ENCODE results near the gene ZNF813. TPM values are rescaled to one million over a fixed set of nuclear protein-coding genes. Genes with fewer than 3 reads are reported as not detected.
A peak's percentile ranks its signal among the peaks of the same experiment; 100 is the strongest.
"Not testable (repeated sequence)": the region's sequence is repeated elsewhere in the genome, so short reads cannot be mapped to it uniquely, and the experiment has no call there.

ZNF813 gene
- total RNA-seq, 8 experiments from 2014 or later, result 1.6 to 4.9 (median 3.0) TPM

GRCh38 chr19:53515047-53515446 is 47.5 kb downstream of the ZNF813 start:
- in situ Hi-C loops (cut with MboI; ENCODE audit: low pct_unique_long_range_greater_than_20kb in 2 of 9, low sequenced_read_pairs in 9 of 9, unreplicated experiment in 9 of 9), result not testable (repeated sequence)
- 45 to 100% methylated on average over 1 to 2 of the region's 3 CpGs; no CpG with 5 or more reads in 8 of the 10 experiments for WGBS, 10 experiments

GRCh38 chr19:53517114-53517741 is 49.7 kb downstream of the ZNF813 start:
- in situ Hi-C loops (cut with MboI; ENCODE audit: low pct_unique_long_range_greater_than_20kb in 2 of 9, low sequenced_read_pairs in 9 of 9, unreplicated experiment in 9 of 9), result no loop called here
- no peak for ATAC-seq (replicated peaks in 6 of 8)
- H3K27ac ChIP-seq, result no peak overlapping the region
- no peak overlapping the region for H3K4me3 ChIP-seq
- WGBS, 10 experiments, result 10 to 76% (median 70%) methylated on average over 1 to 5 of the region's 5 CpGs; no CpG with 5 or more reads in 4 of the 10 experiments
- H3K4me1 ChIP-seq (replicated peaks in 1 of 2), result peaks cover 0 to 5% of the 10 kb centered on the region in 2 donors

More at GRCh38 chr19:53515047-53515446, 47.5 kb downstream of the ZNF813 start:
- H3K4me1 ChIP-seq (replicated peaks in 1 of 2); H3K4me3 ChIP-seq; ATAC-seq (replicated peaks in 6 of 8); H3K27ac ChIP-seq: not testable (repeated sequence)

GRCh38 chr19:53518121-53518520 is 50.6 kb downstream of the ZNF813 start:
- in situ Hi-C loops (cut with MboI; ENCODE audit: low pct_unique_long_range_greater_than_20kb in 2 of 9, low sequenced_read_pairs in 9 of 9, unreplicated experiment in 9 of 9), result no loop called here
- peaks cover 0 to 5% of the 10 kb centered on the region in 2 donors for H3K4me1 ChIP-seq (replicated peaks in 1 of 2)
- 0 to 96% (median 63%) methylated on average over 1 to 4 of the region's 4 CpGs; no CpG with 5 or more reads in 4 of the 10 experiments for WGBS, 10 experiments
- H3K4me3 ChIP-seq, result no peak overlapping the region
- ATAC-seq (replicated peaks in 6 of 8), result no peak
- no peak overlapping the region for H3K27ac ChIP-seq

GRCh38 chr19:53518716-53519115 is 51.2 kb downstream of the ZNF813 start:
- Histone ChIP-seq H3K4me3 (no peak overlapping the region), H3K27ac (no peak overlapping the region), H3K4me1 (replicated peaks in 1 of 2) (peaks cover 0 to 5% of the 10 kb centered on the region in 2 donors)
- ATAC-seq (replicated peaks in 6 of 8), result no peak
- in situ Hi-C loops (cut with MboI; ENCODE audit: low pct_unique_long_range_greater_than_20kb in 2 of 9, low sequenced_read_pairs in 9 of 9, unreplicated experiment in 9 of 9), result no loop called here
- WGBS, 10 experiments, result 17 to 100% (median 89%) methylated on average over 1 of the region's 1 CpG; no CpG with 5 or more reads in 1 of the 10 experiments

GRCh38 chr19:53519446-53519845 is 51.9 kb downstream of the ZNF813 start:
- ATAC-seq (replicated peaks in 6 of 8), result no peak
- peak overlapping the region in 1 of 2 donors; percentile 85 for H3K27ac ChIP-seq
- peaks cover 0 to 5% of the 10 kb centered on the region in 2 donors for H3K4me1 ChIP-seq (replicated peaks in 1 of 2)
- in situ Hi-C loops (cut with MboI; ENCODE audit: low pct_unique_long_range_greater_than_20kb in 2 of 9, low sequenced_read_pairs in 9 of 9, unreplicated experiment in 9 of 9), result no loop called here
- H3K4me3 ChIP-seq, result no peak overlapping the region
- 80 to 100% (median 89%) methylated on average over 1 to 5 of the region's 7 CpGs; no CpG with 5 or more reads in 3 of the 10 experiments for WGBS, 10 experiments

GRCh38 chr19:53520163-53520546 is 52.6 kb downstream of the ZNF813 start:
- Histone ChIP-seq H3K4me1 (replicated peaks in 1 of 2) (peaks cover 0 to 5% of the 10 kb centered on the region in 2 donors), H3K27ac (peak overlapping the region; percentile 71 to 85), H3K4me3 (peak overlapping the region; percentile 1 to 24 (median 17))
- WGBS, 10 experiments, result 55 to 100% (median 79%) methylated on average over 2 to 10 of the region's 13 CpGs; no CpG with 5 or more reads in 5 of the 10 experiments
- in situ Hi-C loops (cut with MboI; ENCODE audit: low pct_unique_long_range_greater_than_20kb in 2 of 9, low sequenced_read_pairs in 9 of 9, unreplicated experiment in 9 of 9), result no loop called here
- ATAC-seq (replicated peaks in 6 of 8), result no peak

GRCh38 chr19:53520547-53521372 is 53.2 kb downstream of the ZNF813 start:
- H3K4me3 ChIP-seq, result peak overlapping the region; percentile 45 to 60 (median 47)
- in situ Hi-C loops (cut with MboI; ENCODE audit: low pct_unique_long_range_greater_than_20kb in 2 of 9, low sequenced_read_pairs in 9 of 9, unreplicated experiment in 9 of 9), result no loop called here
- ATAC-seq (replicated peaks in 6 of 8), result peak; percentile 92 to 98 (median 96)
- peaks cover 0 to 5% of the 10 kb centered on the region in 2 donors for H3K4me1 ChIP-seq (replicated peaks in 1 of 2)
- 0 to 5% (median 1%) methylated on average over 2 to 32 of the region's 46 CpGs; no CpG with 5 or more reads in 2 of the 10 experiments for WGBS, 10 experiments
- peak overlapping the region; percentile 71 to 85 for H3K27ac ChIP-seq

- no peak for ATAC-seq (replicated peaks in 6 of 8)
- in situ Hi-C loops (cut with MboI; ENCODE audit: low pct_unique_long_range_greater_than_20kb in 2 of 9, low sequenced_read_pairs in 9 of 9, unreplicated experiment in 9 of 9), result no loop called here
- Histone ChIP-seq H3K4me3 (peak overlapping the region; percentile 45 to 60 (median 47)), H3K4me1 (replicated peaks in 1 of 2) (peaks cover 0 to 5% of the 10 kb centered on the region in 2 donors), H3K27ac (no peak overlapping the region)
- 8 to 83% (median 44%) methylated on average over 2 to 9 of the region's 33 CpGs; no CpG with 5 or more reads in 1 of the 10 experiments for WGBS, 10 experiments
These were observed 54.1 kb downstream of the ZNF813 start for GRCh38 chr19:53521373-53522202.

GRCh38 chr19:53525922-53526321 is 58.4 kb downstream of the ZNF813 start:
- Histone ChIP-seq H3K4me1 (replicated peaks in 1 of 2) (no peaks in the 10 kb centered on the region), H3K27ac (no peak overlapping the region), H3K4me3 (no peak overlapping the region)
- 74 to 100% (median 100%) methylated on average over 1 to 2 of the region's 2 CpGs; no CpG with 5 or more reads in 1 of the 10 experiments for WGBS, 10 experiments
- in situ Hi-C loops (cut with MboI; ENCODE audit: low pct_unique_long_range_greater_than_20kb in 2 of 9, low sequenced_read_pairs in 9 of 9, unreplicated experiment in 9 of 9), result no loop called here
- no peak for ATAC-seq (replicated peaks in 6 of 8)

GRCh38 chr19:53530622-53531021 is 63.1 kb downstream of the ZNF813 start:
- no peak overlapping the region for H3K27ac ChIP-seq
- no peak overlapping the region for H3K4me3 ChIP-seq
- in situ Hi-C loops (cut with MboI; ENCODE audit: low pct_unique_long_range_greater_than_20kb in 2 of 9, low sequenced_read_pairs in 9 of 9, unreplicated experiment in 9 of 9), result no loop called here
- no peaks in the 10 kb centered on the region for H3K4me1 ChIP-seq (replicated peaks in 1 of 2)
- WGBS, 10 experiments, result 89 to 100% (median 100%) methylated on average over 1 to 7 of the region's 8 CpGs; no CpG with 5 or more reads in 4 of the 10 experiments
- ATAC-seq (replicated peaks in 6 of 8), result no peak

- Histone ChIP-seq H3K27ac (no peak overlapping the region), H3K4me1 (replicated peaks in 1 of 2) (no peaks in the 10 kb centered on the region), H3K4me3 (no peak overlapping the region)
- 30 to 94% (median 86%) methylated on average over 2 to 4 of the region's 4 CpGs; no CpG with 5 or more reads in 1 of the 10 experiments for WGBS, 10 experiments
- no peak for ATAC-seq (replicated peaks in 6 of 8)
- in situ Hi-C loops (cut with MboI; ENCODE audit: low pct_unique_long_range_greater_than_20kb in 2 of 9, low sequenced_read_pairs in 9 of 9, unreplicated experiment in 9 of 9), result no loop called here
These were observed 63.9 kb downstream of the ZNF813 start for GRCh38 chr19:53531457-53531856.

GRCh38 chr19:53532362-53532761 is 64.8 kb downstream of the ZNF813 start:
- WGBS, 10 experiments, result 83 to 100% (median 100%) methylated on average over 1 of the region's 1 CpG; no CpG with 5 or more reads in 1 of the 10 experiments
- Histone ChIP-seq H3K4me3 (no peak overlapping the region), H3K4me1 (replicated peaks in 1 of 2) (peaks cover 0 to 6% of the 10 kb centered on the region in 2 donors), H3K27ac (no peak overlapping the region)
- in situ Hi-C loops (cut with MboI; ENCODE audit: low pct_unique_long_range_greater_than_20kb in 2 of 9, low sequenced_read_pairs in 9 of 9, unreplicated experiment in 9 of 9), result no loop called here
- ATAC-seq (replicated peaks in 6 of 8), result no peak

GRCh38 chr19:53536225-53536548 is 68.7 kb downstream of the ZNF813 start:
- no peak for ATAC-seq (replicated peaks in 6 of 8)
- H3K27ac ChIP-seq, result no peak overlapping the region
- peaks cover 0 to 6% of the 10 kb centered on the region in 2 donors for H3K4me1 ChIP-seq (replicated peaks in 1 of 2)
- no peak overlapping the region for H3K4me3 ChIP-seq
- in situ Hi-C loops (cut with MboI; ENCODE audit: low pct_unique_long_range_greater_than_20kb in 2 of 9, low sequenced_read_pairs in 9 of 9, unreplicated experiment in 9 of 9), result no loop called here
